NB4 (cell line): ENCODE data around the gene MBNL1.

Experiments used
- MAX ChIP-seq: IDR thresholded peaks from 2 replicates; pipeline ENCODE4 v1.6.1; 2011; ENCODE audit warnings: low read depth, low read length
- POLR2A ChIP-seq: IDR thresholded peaks from 2 replicates; pipeline ENCODE4 v1.6.1; 2011; ENCODE audit warnings: mild to moderate bottlenecking; ENCODE audit not compliant: insufficient read length; ENCODE audit errors: extremely low read depth
- TF ChIP-seq, protein P1 (sequence below): IDR thresholded peaks from one replicate; pipeline ENCODE4 v1.5.1; 2012; ENCODE audit warnings: low read depth, low read length

DNA sequence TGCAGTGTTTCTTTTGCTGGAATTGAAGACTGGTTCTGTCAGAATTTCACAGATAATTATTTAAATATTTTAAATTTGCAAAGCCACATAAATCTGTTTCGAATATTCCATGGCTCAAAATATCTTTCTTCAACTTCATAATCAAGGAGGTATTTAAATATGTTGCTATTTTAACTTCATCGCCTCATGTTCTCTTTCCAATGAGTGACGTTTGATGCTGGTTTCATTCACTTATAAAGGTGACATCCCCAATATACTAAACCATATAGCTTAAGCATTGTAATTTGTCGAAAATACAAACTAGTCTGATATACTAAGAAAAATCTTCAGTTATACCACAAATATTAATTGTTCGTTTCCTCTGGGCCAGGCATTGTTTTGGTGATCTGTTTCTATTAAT is 22.5 kb downstream of the MBNL1 start:
- TF ChIP-seq, protein P1, sequence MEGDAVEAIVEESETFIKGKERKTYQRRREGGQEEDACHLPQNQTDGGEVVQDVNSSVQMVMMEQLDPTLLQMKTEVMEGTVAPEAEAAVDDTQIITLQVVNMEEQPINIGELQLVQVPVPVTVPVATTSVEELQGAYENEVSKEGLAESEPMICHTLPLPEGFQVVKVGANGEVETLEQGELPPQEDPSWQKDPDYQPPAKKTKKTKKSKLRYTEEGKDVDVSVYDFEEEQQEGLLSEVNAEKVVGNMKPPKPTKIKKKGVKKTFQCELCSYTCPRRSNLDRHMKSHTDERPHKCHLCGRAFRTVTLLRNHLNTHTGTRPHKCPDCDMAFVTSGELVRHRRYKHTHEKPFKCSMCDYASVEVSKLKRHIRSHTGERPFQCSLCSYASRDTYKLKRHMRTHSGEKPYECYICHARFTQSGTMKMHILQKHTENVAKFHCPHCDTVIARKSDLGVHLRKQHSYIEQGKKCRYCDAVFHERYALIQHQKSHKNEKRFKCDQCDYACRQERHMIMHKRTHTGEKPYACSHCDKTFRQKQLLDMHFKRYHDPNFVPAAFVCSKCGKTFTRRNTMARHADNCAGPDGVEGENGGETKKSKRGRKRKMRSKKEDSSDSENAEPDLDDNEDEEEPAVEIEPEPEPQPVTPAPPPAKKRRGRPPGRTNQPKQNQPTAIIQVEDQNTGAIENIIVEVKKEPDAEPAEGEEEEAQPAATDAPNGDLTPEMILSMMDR, result no peak
- TF ChIP-seq POLR2A (no peak), MAX (no peak)
